GM13977 (cell line): Measurements from ENCODE around the gene RNU7-1.

Experiments
- DNase-seq: peaks from one replicate; pipeline ENCODE4 v3.0.0; 2012; ENCODE audit warnings: low spot score
- in situ Hi-C: fragments of 300-500 bp; cut with MboI; formaldehyde crosslinking; loops from one replicate; pipeline ENCODE4 v1.12.0; 2022; ENCODE audit warnings: low sequenced_read_pairs, low pct_unique_long_range_greater_than_20kb, mixed read lengths, inconsistent platforms; ENCODE audit not compliant: unreplicated experiment
- TF ChIP-seq, protein P1 (sequence below): IDR thresholded peaks from 2 replicates; pipeline ENCODE4 v1.5.1; 2012; ENCODE audit warnings: mild to moderate bottlenecking, control low read depth; ENCODE audit not compliant: insufficient read depth; ENCODE audit errors: extremely low read depth, missing control alignments

The RNU7-1 gene

DNA sequence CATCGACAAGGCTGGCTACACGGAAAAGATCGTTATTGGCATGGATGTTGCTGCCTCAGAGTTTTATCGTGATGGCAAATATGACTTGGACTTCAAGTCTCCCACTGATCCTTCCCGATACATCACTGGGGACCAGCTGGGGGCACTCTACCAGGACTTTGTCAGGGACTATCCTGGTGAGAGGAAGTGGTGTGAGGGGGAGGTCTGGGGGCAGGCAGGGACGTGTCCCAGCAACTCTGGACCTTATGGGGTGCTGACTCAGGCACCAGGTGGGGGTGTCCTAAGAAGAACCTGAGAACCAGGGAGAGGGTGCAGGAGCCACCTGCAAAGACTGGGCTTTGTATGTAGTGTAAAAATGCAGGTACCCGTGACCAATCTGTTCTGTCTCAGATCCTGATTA lies 24.0 kb upstream of the RNU7-1 start:
- TF ChIP-seq, protein P1, sequence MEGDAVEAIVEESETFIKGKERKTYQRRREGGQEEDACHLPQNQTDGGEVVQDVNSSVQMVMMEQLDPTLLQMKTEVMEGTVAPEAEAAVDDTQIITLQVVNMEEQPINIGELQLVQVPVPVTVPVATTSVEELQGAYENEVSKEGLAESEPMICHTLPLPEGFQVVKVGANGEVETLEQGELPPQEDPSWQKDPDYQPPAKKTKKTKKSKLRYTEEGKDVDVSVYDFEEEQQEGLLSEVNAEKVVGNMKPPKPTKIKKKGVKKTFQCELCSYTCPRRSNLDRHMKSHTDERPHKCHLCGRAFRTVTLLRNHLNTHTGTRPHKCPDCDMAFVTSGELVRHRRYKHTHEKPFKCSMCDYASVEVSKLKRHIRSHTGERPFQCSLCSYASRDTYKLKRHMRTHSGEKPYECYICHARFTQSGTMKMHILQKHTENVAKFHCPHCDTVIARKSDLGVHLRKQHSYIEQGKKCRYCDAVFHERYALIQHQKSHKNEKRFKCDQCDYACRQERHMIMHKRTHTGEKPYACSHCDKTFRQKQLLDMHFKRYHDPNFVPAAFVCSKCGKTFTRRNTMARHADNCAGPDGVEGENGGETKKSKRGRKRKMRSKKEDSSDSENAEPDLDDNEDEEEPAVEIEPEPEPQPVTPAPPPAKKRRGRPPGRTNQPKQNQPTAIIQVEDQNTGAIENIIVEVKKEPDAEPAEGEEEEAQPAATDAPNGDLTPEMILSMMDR: no peak
- DNase-seq: no peak
- in situ Hi-C loops: no loop called here

DNA sequence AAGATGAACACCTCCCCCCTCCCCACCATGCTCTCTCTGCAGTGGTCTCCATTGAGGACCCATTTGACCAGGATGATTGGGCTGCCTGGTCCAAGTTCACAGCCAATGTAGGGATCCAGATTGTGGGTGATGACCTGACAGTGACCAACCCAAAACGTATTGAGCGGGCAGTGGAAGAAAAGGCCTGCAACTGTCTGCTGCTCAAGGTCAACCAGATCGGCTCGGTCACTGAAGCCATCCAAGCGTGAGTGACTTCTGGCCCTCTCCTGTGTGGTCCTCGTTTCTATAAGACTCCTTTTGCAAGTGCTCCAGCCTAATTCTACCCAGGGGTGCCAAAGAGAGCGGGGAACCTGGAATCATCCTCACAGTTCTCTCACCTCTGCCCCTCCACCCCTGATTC lies 22.1 kb upstream of the RNU7-1 start:
- TF ChIP-seq, protein P1: no peak
- in situ Hi-C loops: no loop called here
- no peak for DNase-seq

DNA sequence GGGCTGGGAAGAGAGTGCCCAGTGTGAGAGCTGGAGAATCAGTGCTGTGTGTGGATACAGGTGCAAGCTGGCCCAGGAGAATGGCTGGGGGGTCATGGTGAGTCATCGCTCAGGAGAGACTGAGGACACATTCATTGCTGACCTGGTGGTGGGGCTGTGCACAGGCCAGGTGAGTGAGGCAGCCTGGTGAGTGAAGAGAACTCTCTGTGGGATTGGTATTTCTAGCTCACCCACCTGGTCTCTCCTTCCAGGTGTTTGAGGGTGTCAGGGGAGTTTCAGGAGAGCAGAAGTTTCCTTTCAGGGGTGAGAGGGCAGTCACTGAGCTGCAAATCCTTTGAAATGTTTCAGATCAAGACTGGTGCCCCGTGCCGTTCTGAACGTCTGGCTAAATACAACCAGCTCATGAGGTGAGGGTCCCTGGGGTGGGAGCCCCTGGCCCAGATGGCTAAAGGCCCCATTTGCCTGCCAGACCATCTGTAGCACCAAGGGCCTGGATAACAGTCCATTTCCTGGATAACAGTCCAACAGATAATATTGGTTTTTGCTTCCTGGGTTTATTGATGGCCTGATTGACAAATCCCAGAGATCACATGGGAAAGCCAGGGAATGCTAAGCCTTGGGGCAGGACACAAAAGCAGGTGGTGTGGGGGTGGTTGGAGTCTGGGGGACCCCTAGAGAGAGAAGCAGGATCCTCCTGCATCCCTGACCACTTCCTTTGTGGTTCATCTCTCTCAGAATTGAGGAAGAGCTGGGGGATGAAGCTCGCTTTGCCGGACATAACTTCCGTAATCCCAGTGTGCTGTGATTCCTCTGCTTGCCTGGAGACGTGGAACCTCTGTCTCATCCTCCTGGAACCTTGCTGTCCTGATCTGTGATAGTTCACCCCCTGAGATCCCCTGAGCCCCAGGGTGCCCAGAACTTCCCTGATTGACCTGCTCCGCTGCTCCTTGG lies 21.3 kb upstream of the RNU7-1 start:
- TF ChIP-seq, protein P1: no peak
- in situ Hi-C loops: no loop called here
- no peak for DNase-seq

DNA sequence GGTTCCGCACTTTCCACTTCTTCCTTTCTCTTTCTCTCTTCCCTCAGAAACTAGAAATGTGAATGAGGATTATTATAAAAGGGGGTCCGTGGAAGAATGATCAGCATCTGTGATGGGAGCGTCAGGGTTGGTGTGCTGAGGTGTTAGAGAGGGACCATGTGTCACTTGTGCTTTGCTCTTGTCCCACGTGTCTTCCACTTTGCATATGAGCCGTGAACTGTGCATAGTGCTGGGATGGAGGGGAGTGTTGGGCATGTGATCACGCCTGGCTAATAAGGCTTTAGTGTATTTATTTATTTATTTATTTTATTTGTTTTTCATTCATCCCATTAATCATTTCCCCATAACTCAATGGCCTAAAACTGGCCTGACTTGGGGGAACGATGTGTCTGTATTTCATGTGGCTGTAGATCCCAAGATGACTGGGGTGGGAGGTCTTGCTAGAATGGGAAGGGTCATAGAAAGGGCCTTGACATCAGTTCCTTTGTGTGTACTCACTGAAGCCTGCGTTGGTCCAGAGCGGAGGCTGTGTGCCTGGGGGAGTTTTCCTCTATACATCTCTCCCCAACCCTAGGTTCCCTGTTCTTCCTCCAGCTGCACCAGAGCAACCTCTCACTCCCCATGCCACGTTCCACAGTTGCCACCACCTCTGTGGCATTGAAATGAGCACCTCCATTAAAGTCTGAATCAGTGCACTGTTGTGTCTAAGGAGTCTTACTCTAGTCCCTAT lies 20.4 kb upstream of the RNU7-1 start:
- in situ Hi-C loops: no loop called here
- no peak for DNase-seq
- TF ChIP-seq, protein P1: no peak

DNA sequence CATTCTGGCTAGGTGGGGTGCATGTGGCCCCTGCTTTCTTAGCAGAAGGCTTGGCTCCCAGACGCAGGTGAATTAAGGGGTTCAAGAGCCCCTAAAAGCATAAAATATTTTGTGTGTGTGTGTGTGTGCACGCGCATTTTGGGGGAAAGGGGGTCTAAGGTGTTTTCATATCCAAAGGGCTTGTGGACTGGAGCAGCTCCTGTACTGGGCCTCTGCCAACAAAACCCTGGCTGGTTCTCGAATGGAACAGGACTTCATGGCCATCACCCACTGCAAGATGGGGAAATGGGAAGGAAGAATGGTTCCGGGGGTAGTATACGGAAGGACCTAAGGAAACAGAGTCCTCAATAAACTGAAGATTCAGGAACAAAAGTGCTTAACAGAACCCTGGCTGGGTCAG lies 19.8 kb upstream of the RNU7-1 start:
- in situ Hi-C loops: no loop called here
- no peak for DNase-seq
- TF ChIP-seq, protein P1: no peak

DNA sequence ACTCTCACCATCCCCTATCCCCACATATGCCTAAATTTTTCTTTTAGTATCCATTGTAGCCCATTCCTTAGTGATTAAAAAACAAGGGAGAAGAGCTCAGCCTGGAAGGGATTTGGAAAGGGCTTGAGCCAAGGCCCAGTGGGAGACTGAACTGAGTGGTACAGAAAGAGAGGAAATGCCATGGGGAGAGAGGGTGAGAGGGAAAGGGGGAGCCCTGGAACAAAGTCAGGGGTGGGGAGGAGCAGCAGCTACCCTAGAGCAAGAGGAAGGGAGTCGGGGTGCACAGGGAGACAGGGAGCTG lies 18.4 kb upstream of the RNU7-1 start:
- TF ChIP-seq, protein P1: no peak
- no peak for DNase-seq
- in situ Hi-C loops: loop anchor here (25.0 kb wide), 1 partner anchor 187 kb away; the partner anchor contains the start of gene C1RL
